Ascending aorta (tissue), 2 donors: ENCODE data around the gene RPL36. TPM values are rescaled to one million over a fixed set of nuclear protein-coding genes. Genes with fewer than 3 reads are reported as not detected.

Source experiments
- DNase-seq, 2 donors: peaks; one replicate each; pipeline ENCODE4 v3.0.0-alpha.2; 2019; ENCODE audit warnings: low spot score in 2 of 2
- H3K27ac ChIP-seq, 2 donors: fragments of 200-600 bp; sonication (generic); one replicate each; pipeline ENCODE4 v1.5.1; 2016 to 2017; ENCODE audit warnings: mild to moderate bottlenecking in 1 of 2
- H3K27me3 ChIP-seq: fragments of 200-600 bp; sonication (generic); one replicate; pipeline ENCODE4 v1.5.1; 2017
- H3K36me3 ChIP-seq, 2 donors: fragments of 200-600 bp; sonication (generic); one replicate each; pipeline ENCODE4 v1.5.1; 2016
- H3K4me1 ChIP-seq, 2 donors: fragments of 200-600 bp; sonication (generic); one replicate each; pipeline ENCODE4 v1.5.1; 2016 to 2017; ENCODE audit warnings: mild to moderate bottlenecking in 1 of 2
- H3K4me3 ChIP-seq, 2 donors: fragments of 200-600 bp; sonication (generic); one replicate each; pipeline ENCODE4 v1.5.1; 2016 to 2017; ENCODE audit warnings: mild to moderate bottlenecking in 1 of 2
- H3K9me3 ChIP-seq, 2 donors: fragments of 200-600 bp; sonication (generic); one replicate each; pipeline ENCODE4 v1.5.1; 2016
- intact Hi-C: fragments of 100-400 bp; cut with DNase I; formaldehyde crosslinking; loops from one replicate; pipeline ENCODE4 v1.15.1; 2023
- total RNA-seq: library from RNA; depleted of rRNA; stranded (reverse); fragments of >200 nt; gene quantifications from one replicate; pipeline ENCODE4 v1.1.0, GENCODE V29; 2016
- TF ChIP-seq, protein P1 (sequence below), 3 experiments: fragments of 200-600 bp in 2 of 3; fragments of 450-650 bp in 1 of 3; sonication (generic) in 2 of 3; IDR thresholded peaks; one replicate each; pipeline ENCODE4 v1.5.1; 2016 to 2019; ENCODE audit warnings: antibody characterized with exemption in 3 of 3, mild to moderate bottlenecking in 1 of 3, moderate library complexity in 1 of 3

Gene RPL36
- total RNA-seq, 1 donor from 2014 or later: 885 TPM

DNA sequence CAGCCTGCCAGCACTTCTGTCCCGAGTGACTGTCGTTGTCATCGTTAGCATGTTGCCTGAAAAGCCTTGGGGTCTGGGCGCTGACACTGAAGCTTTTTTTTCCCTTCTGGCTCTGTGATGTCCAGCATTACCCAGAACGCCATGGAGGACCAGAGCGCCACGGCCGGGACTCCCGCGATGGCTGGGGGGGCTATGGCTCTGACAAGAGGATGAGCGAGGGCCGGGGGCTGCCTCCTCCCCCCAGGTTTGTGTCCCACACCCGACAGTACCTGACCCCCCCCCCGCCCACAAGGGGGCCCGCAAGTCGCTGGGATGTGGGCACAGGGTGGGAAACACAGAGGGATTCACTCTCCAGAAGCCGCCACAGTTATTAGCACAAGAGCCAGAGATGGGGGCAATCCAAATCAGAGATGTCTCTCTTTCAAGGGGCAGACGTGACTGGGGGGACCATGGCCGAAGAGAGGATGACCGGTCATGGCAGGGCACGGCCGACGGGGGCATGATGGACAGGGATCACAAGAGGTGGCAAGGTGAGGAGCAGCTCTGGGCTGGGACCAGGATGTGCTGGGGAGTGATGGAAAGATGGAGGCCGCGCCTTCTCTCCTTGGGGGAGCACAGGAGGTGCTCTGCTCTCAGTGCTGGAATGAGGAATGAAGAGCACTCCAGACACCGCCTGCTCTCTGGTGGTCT, 23.0 kb upstream of the RPL36 start:
- no peak for DNase-seq
- H3K4me1 ChIP-seq: no peaks in the 10 kb centered on the region
- intact Hi-C loops: no loop called here
- TF ChIP-seq, protein P1, sequence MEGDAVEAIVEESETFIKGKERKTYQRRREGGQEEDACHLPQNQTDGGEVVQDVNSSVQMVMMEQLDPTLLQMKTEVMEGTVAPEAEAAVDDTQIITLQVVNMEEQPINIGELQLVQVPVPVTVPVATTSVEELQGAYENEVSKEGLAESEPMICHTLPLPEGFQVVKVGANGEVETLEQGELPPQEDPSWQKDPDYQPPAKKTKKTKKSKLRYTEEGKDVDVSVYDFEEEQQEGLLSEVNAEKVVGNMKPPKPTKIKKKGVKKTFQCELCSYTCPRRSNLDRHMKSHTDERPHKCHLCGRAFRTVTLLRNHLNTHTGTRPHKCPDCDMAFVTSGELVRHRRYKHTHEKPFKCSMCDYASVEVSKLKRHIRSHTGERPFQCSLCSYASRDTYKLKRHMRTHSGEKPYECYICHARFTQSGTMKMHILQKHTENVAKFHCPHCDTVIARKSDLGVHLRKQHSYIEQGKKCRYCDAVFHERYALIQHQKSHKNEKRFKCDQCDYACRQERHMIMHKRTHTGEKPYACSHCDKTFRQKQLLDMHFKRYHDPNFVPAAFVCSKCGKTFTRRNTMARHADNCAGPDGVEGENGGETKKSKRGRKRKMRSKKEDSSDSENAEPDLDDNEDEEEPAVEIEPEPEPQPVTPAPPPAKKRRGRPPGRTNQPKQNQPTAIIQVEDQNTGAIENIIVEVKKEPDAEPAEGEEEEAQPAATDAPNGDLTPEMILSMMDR (IDR thresholded peaks at IDR 0.05): no peak
- H3K27me3 ChIP-seq: no peaks in the 10 kb centered on the region
- H3K36me3 ChIP-seq: peaks cover 75 to 82% of the 10 kb centered on the region in 2 donors
- H3K9me3 ChIP-seq: no peaks in the 10 kb centered on the region
- no peak overlapping the region for H3K4me3 ChIP-seq
- no peak overlapping the region for H3K27ac ChIP-seq

DNA sequence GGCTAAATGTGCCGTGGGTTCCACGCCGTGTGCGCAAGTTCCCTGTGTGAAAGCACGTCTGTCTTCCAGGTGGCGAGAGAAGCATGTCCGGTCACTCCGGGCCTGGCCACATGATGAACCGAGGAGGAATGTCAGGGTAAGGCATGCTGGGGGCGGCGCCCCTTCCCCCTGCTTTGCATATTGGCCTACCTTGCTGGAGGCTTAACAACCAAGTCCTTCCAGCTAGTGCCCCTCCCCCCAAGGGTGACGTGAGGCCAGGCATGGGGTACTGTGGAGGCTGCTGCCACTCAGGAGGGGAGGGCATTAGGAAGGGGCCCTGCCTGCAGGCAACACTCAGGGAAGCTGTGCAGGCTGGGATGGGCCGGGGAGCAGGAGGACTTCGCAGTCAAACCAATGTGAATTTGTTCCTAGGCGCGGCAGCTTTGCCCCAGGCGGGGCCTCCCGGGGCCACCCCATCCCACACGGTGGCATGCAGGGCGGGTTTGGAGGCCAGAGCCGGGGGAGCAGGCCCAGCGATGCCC, 22.3 kb upstream of the RPL36 start:
- Histone ChIP-seq H3K27ac (no peak overlapping the region), H3K27me3 (no peaks in the 10 kb centered on the region), H3K9me3 (no peaks in the 10 kb centered on the region), H3K4me3 (no peak overlapping the region), H3K4me1 (no peaks in the 10 kb centered on the region), H3K36me3 (peaks cover 67 to 74% of the 10 kb centered on the region in 2 donors)
- no peak for DNase-seq
- intact Hi-C loops: no loop called here
- TF ChIP-seq, protein P1 (IDR thresholded peaks at IDR 0.05): no peak

- TF ChIP-seq, protein P1 (IDR thresholded peaks at IDR 0.05): no peak
- H3K27ac ChIP-seq: no peak overlapping the region
- no peaks in the 10 kb centered on the region for H3K4me1 ChIP-seq
- intact Hi-C loops: no loop called here
- H3K27me3 ChIP-seq: no peaks in the 10 kb centered on the region
- no peak for DNase-seq
- peaks cover 53 to 60% of the 10 kb centered on the region in 2 donors for H3K36me3 ChIP-seq
- H3K4me3 ChIP-seq: no peak overlapping the region
- no peaks in the 10 kb centered on the region for H3K9me3 ChIP-seq
Observed at GRCh38 chr19:5669212-5669611, 20.9 kb upstream of the RPL36 start.

GRCh38 chr19:5671600-5671999, 18.5 kb upstream of the RPL36 start:
- no peaks in the 10 kb centered on the region for H3K9me3 ChIP-seq
- peaks cover 29 to 36% of the 10 kb centered on the region in 2 donors for H3K36me3 ChIP-seq
- no peaks in the 10 kb centered on the region for H3K4me1 ChIP-seq
- TF ChIP-seq, protein P1 (IDR thresholded peaks at IDR 0.05): no peak
- no peak overlapping the region for H3K4me3 ChIP-seq
- DNase-seq: no peak
- no peak overlapping the region for H3K27ac ChIP-seq
- intact Hi-C loops: no loop called here
- H3K27me3 ChIP-seq: no peaks in the 10 kb centered on the region

- no peaks in the 10 kb centered on the region for H3K4me1 ChIP-seq
- H3K36me3 ChIP-seq: peaks cover 16 to 24% of the 10 kb centered on the region in 2 donors
- TF ChIP-seq, protein P1 (IDR thresholded peaks at IDR 0.05): no peak
- intact Hi-C loops: no loop called here
- no peak for DNase-seq
- no peaks in the 10 kb centered on the region for H3K27me3 ChIP-seq
- H3K4me3 ChIP-seq: no peak overlapping the region
- H3K9me3 ChIP-seq: no peaks in the 10 kb centered on the region
- H3K27ac ChIP-seq: no peak overlapping the region
Observed at GRCh38 chr19:5672708-5673459, 17.2 kb upstream of the RPL36 start.
